ENCODE results near the gene EPB41L3. TPM values are rescaled to one million over a fixed set of nuclear protein-coding genes. Genes with fewer than 3 reads are reported as not detected.
"Not testable (repeated sequence)": the region's sequence is repeated elsewhere in the genome, so short reads cannot be mapped to it uniquely, and the experiment has no call there.

Gene EPB41L3
- total RNA-seq, 4 donors from 2014 or later, result 63.4 to 146 (median 81.5) TPM

GRCh38 chr18:5518179-5518770, 25.5 kb downstream of the EPB41L3 start:
- H3K36me3 ChIP-seq, result no peaks in the 10 kb centered on the region
- no peaks in the 10 kb centered on the region for H3K27me3 ChIP-seq
- no peaks in the 10 kb centered on the region for H3K9me3 ChIP-seq
- WGBS, 2 donors, result 75 to 76% methylated on average over 10 of the region's 10 CpGs
- TF ChIP-seq POLR2A (IDR thresholded peaks at IDR 0.05), result no peak
- TF ChIP-seq CTCF (IDR thresholded peaks at IDR 0.05), result no peak
- TF ChIP-seq EP300 (IDR thresholded peaks at IDR 0.05), result no peak
- peak overlapping the region in 1 of 4 donors; percentile 65 for H3K27ac ChIP-seq
- H3K4me3 ChIP-seq, result no peak overlapping the region
- H3K4me1 ChIP-seq, result peaks cover 0 to 50% (median 3%) of the 10 kb centered on the region in 4 donors
- DNase-seq (ENCODE audit: low spot score in 2 of 2), result no peak

- Histone ChIP-seq H3K27me3 (no peaks in the 10 kb centered on the region), H3K36me3 (no peaks in the 10 kb centered on the region), H3K4me3 (no peak overlapping the region), H3K9me3 (no peaks in the 10 kb centered on the region), H3K27ac (no peak overlapping the region), H3K4me1 (peaks cover 0 to 50% (median 3%) of the 10 kb centered on the region in 4 donors)
- no peak for DNase-seq (ENCODE audit: low spot score in 2 of 2)
- WGBS, 2 donors, result 62% methylated on average over 6 of the region's 6 CpGs
- no peak for TF ChIP-seq POLR2A (IDR thresholded peaks at IDR 0.05)
- TF ChIP-seq EP300 (IDR thresholded peaks at IDR 0.05), result no peak
- no peak for TF ChIP-seq CTCF (IDR thresholded peaks at IDR 0.05)
These were observed 27.0 kb downstream of the EPB41L3 start for GRCh38 chr18:5516841-5517240.

GRCh38 chr18:5515011-5515784, 28.6 kb downstream of the EPB41L3 start:
- no peak for DNase-seq (ENCODE audit: low spot score in 2 of 2)
- peak overlapping the region in 1 of 4 donors; percentile 42 for H3K27ac ChIP-seq

GRCh38 chr18:5513947-5514346, 29.9 kb downstream of the EPB41L3 start:
- no peaks in the 10 kb centered on the region for H3K27me3 ChIP-seq
- no peaks in the 10 kb centered on the region for H3K36me3 ChIP-seq
- TF ChIP-seq CTCF (IDR thresholded peaks at IDR 0.05), result no peak
- TF ChIP-seq POLR2A (IDR thresholded peaks at IDR 0.05), result no peak
- no peak for TF ChIP-seq EP300 (IDR thresholded peaks at IDR 0.05)
- peaks cover 0 to 46% (median 3%) of the 10 kb centered on the region in 4 donors for H3K4me1 ChIP-seq
- H3K27ac ChIP-seq, result no peak overlapping the region
- no peaks in the 10 kb centered on the region for H3K9me3 ChIP-seq
- no peak overlapping the region for H3K4me3 ChIP-seq
- WGBS, 2 donors, result 14 to 19% methylated on average over 1 of the region's 1 CpG
- no peak for DNase-seq (ENCODE audit: low spot score in 2 of 2)

More at GRCh38 chr18:5515011-5515784, 28.6 kb downstream of the EPB41L3 start:
- no peaks in the 10 kb centered on the region for H3K9me3 ChIP-seq
- TF ChIP-seq POLR2A (IDR thresholded peaks at IDR 0.05) (no peak), EP300 (IDR thresholded peaks at IDR 0.05) (peak in 1 of 2 donors; percentile 76)
- H3K4me3 ChIP-seq, result no peak overlapping the region
- peaks cover 0 to 51% (median 3%) of the 10 kb centered on the region in 4 donors for H3K4me1 ChIP-seq
- WGBS, 2 donors, result 64 to 65% methylated on average over 3 of the region's 3 CpGs
- H3K36me3 ChIP-seq, result no peaks in the 10 kb centered on the region
- no peaks in the 10 kb centered on the region for H3K27me3 ChIP-seq

GRCh38 chr18:5512176-5512575, 31.6 kb downstream of the EPB41L3 start:
- no peaks in the 10 kb centered on the region for H3K27me3 ChIP-seq
- H3K4me1 ChIP-seq, result peaks cover 0 to 36% (median 3%) of the 10 kb centered on the region in 4 donors
- no peak overlapping the region for H3K27ac ChIP-seq
- TF ChIP-seq POLR2A (IDR thresholded peaks at IDR 0.05) (no peak), CTCF (IDR thresholded peaks at IDR 0.05) (no peak), EP300 (IDR thresholded peaks at IDR 0.05) (no peak)
- 80 to 86% methylated on average over 4 of the region's 4 CpGs for WGBS, 2 donors
- DNase-seq (ENCODE audit: low spot score in 2 of 2), result no peak
- no peaks in the 10 kb centered on the region for H3K36me3 ChIP-seq
- H3K4me3 ChIP-seq, result no peak overlapping the region
- H3K9me3 ChIP-seq, result no peaks in the 10 kb centered on the region

- H3K36me3 ChIP-seq; H3K4me3 ChIP-seq; H3K27ac ChIP-seq; DNase-seq (ENCODE audit: low spot score in 2 of 2); H3K27me3 ChIP-seq; H3K9me3 ChIP-seq: not testable (repeated sequence)
- WGBS, 2 donors, result 77 to 89% methylated on average over 4 of the region's 4 CpGs
- peaks cover 0 to 32% (median 3%) of the 10 kb centered on the region in 4 donors for H3K4me1 ChIP-seq
These were observed 32.3 kb downstream of the EPB41L3 start for GRCh38 chr18:5511541-5511940.
